HepG2 (cell line): ENCODE data around the gene NOXO1. TPM values are rescaled to one million over a fixed set of nuclear protein-coding genes. Genes with fewer than 3 reads are reported as not detected.

Experiments
- AHR ChIP-seq: IDR thresholded peaks from 2 replicates; pipeline ENCODE4 v1.6.1; 2018; ENCODE audit warnings: missing genetic modification reagents, missing compliant biosample characterization
- ARID2 ChIP-seq: sonication (generic); formaldehyde crosslinking; IDR thresholded peaks from 2 replicates; pipeline ENCODE4 v1.8.1; 2022; ENCODE audit warnings: mild to moderate bottlenecking, missing genetic modification reagents, borderline replicate concordance
- ARNTL ChIP-seq: sonication (generic); formaldehyde crosslinking; IDR thresholded peaks from 2 replicates; pipeline ENCODE4 v1.4.0; 2020; ENCODE audit warnings: mild to moderate bottlenecking, missing genetic modification reagents
- ELF1 ChIP-seq: sonication (generic); formaldehyde crosslinking; IDR thresholded peaks from 2 replicates; pipeline ENCODE4 v1.4.0; 2020; ENCODE audit warnings: missing genetic modification reagents
- KMT2A ChIP-seq: sonication (generic); formaldehyde crosslinking; IDR thresholded peaks from 2 replicates; pipeline ENCODE4 v1.4.0; 2020; ENCODE audit warnings: missing genetic modification reagents
- NFE2L2 ChIP-seq: fragments of 150-350 bp; IDR thresholded peaks from 2 replicates; pipeline ENCODE4 v1.6.1; 2014; ENCODE audit warnings: low read length
- SALL1 ChIP-seq: sonication (generic); formaldehyde crosslinking; IDR thresholded peaks from 2 replicates; pipeline ENCODE4 v1.8.0; 2022; ENCODE audit warnings: mild to moderate bottlenecking, missing genetic modification reagents
- SATB2 ChIP-seq: sonication (generic); formaldehyde crosslinking; IDR thresholded peaks from 2 replicates; pipeline ENCODE4 v1.5.0; 2020; ENCODE audit warnings: missing genetic modification reagents
- SRSF1 ChIP-seq: fragments of 200-400 bp; formaldehyde crosslinking; optimal IDR thresholded peaks from 2 replicates; pipeline ENCODE3; 2017; ENCODE audit warnings: mild to moderate bottlenecking, low read depth, low read length, moderate library complexity
- ZNF407 ChIP-seq: sonication (generic); formaldehyde crosslinking; IDR thresholded peaks from one replicate; pipeline ENCODE4 v1.5.1; 2020; ENCODE audit warnings: mild to moderate bottlenecking, missing genetic modification reagents; ENCODE audit errors: not compliant biosample characterization
- ZNF451 ChIP-seq: sonication (generic); formaldehyde crosslinking; IDR thresholded peaks from 2 replicates; pipeline ENCODE4 v1.5.0; 2020; ENCODE audit warnings: mild to moderate bottlenecking, missing genetic modification reagents
- ZNF558 ChIP-seq: sonication (generic); formaldehyde crosslinking; IDR thresholded peaks from 2 replicates; pipeline ENCODE4 v1.9.0; 2022; ENCODE audit warnings: mild to moderate bottlenecking, missing genetic modification reagents, borderline replicate concordance
- ZNF670 ChIP-seq: sonication (generic); formaldehyde crosslinking; IDR thresholded peaks from 2 replicates; pipeline ENCODE4 v1.8.0; 2022; ENCODE audit warnings: mild to moderate bottlenecking, missing genetic modification reagents, borderline replicate concordance
- ZNF674 ChIP-seq: sonication (generic); formaldehyde crosslinking; IDR thresholded peaks from 2 replicates; pipeline ENCODE4 v1.5.0; 2020; ENCODE audit warnings: low read depth, mild to moderate bottlenecking, missing genetic modification reagents
- polyA plus RNA-seq, 8 experiments: library from polyadenylated mRNA; depleted of rRNA in 3 of 8; stranded (reverse) in 7 of 8; unstranded in 1 of 8; fragments of >200 nt; fragmentation: Illumina TruSeq in 4 of 8; extraction: Trizol in 4 of 8; gene quantifications; 2 replicates each; pipeline versions ENCODE4 v1.2.1 to v1.2.3, GENCODE V29; 2011 to 2016; ENCODE audit warnings: low read depth in 4 of 8, missing spikeins in 1 of 8, mixed read lengths in 1 of 8; ENCODE audit not compliant: insufficient read depth in 1 of 8
- total RNA-seq, 5 experiments: library from RNA; depleted of rRNA; stranded (reverse); fragments of >200 nt; fragmentation: Illumina TruSeq; extraction: Trizol; gene quantifications; 2 replicates each; pipeline ENCODE4 v1.2.3, GENCODE V29; 2016; ENCODE audit warnings: low read depth in 1 of 5
- TF ChIP-seq, protein P1 (sequence below): sonication (generic); formaldehyde crosslinking; IDR thresholded peaks from 2 replicates; pipeline ENCODE4 v1.9.0; 2021; ENCODE audit warnings: mild to moderate bottlenecking, missing genetic modification reagents

NOXO1 gene
- total and polyA plus RNA-seq, 2 of the 13 experiments (the other 11 are each of a cell fraction or from before 2014, with no cell fraction given), result 0.69 to 1.4 TPM

GRCh38 chr16:1942047-1942809 lies 39.0 kb downstream of the NOXO1 start (continued):
- TF ChIP-seq ELF1 (CRISPR knock-in tag) (no peak), NFE2L2 (peak; percentile 24; the same call in 1 of the 2 replicates), ARID2 (no peak), SATB2 (CRISPR knock-in tag) (no peak), ZNF558 (CRISPR knock-in tag) (no peak), ZNF407 (no peak), ZNF674 (CRISPR knock-in tag) (no peak), AHR (CRISPR knock-in tag) (no peak), ZNF670 (CRISPR knock-in tag) (no peak; the same call in 1 of the 2 replicates), ZNF451 (CRISPR knock-in tag) (no peak), KMT2A (no peak), ARNTL (no peak), SRSF1 (no peak), SALL1 (CRISPR knock-in tag) (0 out of 2 replicates have a peak, but pooled peaks have one; percentile 2)
- TF ChIP-seq, protein P1, sequence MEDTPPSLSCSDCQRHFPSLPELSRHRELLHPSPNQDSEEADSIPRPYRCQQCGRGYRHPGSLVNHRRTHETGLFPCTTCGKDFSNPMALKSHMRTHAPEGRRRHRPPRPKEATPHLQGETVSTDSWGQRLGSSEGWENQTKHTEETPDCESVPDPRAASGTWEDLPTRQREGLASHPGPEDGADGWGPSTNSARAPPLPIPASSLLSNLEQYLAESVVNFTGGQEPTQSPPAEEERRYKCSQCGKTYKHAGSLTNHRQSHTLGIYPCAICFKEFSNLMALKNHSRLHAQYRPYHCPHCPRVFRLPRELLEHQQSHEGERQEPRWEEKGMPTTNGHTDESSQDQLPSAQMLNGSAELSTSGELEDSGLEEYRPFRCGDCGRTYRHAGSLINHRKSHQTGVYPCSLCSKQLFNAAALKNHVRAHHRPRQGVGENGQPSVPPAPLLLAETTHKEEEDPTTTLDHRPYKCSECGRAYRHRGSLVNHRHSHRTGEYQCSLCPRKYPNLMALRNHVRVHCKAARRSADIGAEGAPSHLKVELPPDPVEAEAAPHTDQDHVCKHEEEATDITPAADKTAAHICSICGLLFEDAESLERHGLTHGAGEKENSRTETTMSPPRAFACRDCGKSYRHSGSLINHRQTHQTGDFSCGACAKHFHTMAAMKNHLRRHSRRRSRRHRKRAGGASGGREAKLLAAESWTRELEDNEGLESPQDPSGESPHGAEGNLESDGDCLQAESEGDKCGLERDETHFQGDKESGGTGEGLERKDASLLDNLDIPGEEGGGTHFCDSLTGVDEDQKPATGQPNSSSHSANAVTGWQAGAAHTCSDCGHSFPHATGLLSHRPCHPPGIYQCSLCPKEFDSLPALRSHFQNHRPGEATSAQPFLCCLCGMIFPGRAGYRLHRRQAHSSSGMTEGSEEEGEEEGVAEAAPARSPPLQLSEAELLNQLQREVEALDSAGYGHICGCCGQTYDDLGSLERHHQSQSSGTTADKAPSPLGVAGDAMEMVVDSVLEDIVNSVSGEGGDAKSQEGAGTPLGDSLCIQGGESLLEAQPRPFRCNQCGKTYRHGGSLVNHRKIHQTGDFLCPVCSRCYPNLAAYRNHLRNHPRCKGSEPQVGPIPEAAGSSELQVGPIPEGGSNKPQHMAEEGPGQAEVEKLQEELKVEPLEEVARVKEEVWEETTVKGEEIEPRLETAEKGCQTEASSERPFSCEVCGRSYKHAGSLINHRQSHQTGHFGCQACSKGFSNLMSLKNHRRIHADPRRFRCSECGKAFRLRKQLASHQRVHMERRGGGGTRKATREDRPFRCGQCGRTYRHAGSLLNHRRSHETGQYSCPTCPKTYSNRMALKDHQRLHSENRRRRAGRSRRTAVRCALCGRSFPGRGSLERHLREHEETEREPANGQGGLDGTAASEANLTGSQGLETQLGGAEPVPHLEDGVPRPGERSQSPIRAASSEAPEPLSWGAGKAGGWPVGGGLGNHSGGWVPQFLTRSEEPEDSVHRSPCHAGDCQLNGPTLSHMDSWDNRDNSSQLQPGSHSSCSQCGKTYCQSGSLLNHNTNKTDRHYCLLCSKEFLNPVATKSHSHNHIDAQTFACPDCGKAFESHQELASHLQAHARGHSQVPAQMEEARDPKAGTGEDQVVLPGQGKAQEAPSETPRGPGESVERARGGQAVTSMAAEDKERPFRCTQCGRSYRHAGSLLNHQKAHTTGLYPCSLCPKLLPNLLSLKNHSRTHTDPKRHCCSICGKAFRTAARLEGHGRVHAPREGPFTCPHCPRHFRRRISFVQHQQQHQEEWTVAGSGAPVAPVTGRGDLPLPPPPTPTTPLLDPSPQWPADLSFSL (CRISPR knock-in tag), result no peak
